HCT116 (cell line): ENCODE data around the gene TIAM1.

ENCODE experiments used
- CBX3 ChIP-seq: IDR thresholded peaks from 2 replicates; pipeline ENCODE4 v1.6.1; 2012; ENCODE audit warnings: low read depth
- CTCF ChIP-seq, 3 experiments: fragments of 200-600 bp in 1 of 3; sonication (generic) in 1 of 3; IDR thresholded peaks in 2 of 3; conservative IDR thresholded peaks in 1 of 3; 2 replicates each; pipeline ENCODE4 v1.5.1; 2012 to 2017; ENCODE audit warnings: low read depth in 2 of 3, low read length in 2 of 3, antibody characterized with exemption in 1 of 3, borderline replicate concordance in 1 of 3, control low read depth in 1 of 3, mild to moderate bottlenecking in 1 of 3, mixed read lengths in 1 of 3, mixed run types in 1 of 3, moderate library complexity in 1 of 3; ENCODE audit not compliant: insufficient read depth in 1 of 3
- EGR1 ChIP-seq: IDR thresholded peaks from 2 replicates; pipeline ENCODE4 v1.6.1; 2012; ENCODE audit warnings: low read depth
- EZH2 ChIP-seq: fragments of 200-600 bp; sonication (generic); IDR thresholded peaks from 2 replicates; pipeline ENCODE4 v1.6.1; 2017; ENCODE audit warnings: antibody characterized with exemption, mixed run types
- EZH2phosphoT487 ChIP-seq: fragments of 200-600 bp; IDR thresholded peaks from 2 replicates; pipeline ENCODE4 v1.6.1; 2018; ENCODE audit warnings: antibody characterized with exemption, borderline replicate concordance
- FOSL1 ChIP-seq: IDR thresholded peaks from 2 replicates; pipeline ENCODE4 v1.6.1; 2012; ENCODE audit warnings: low read depth
- JUND ChIP-seq: IDR thresholded peaks from 2 replicates; pipeline ENCODE4 v1.6.1; 2012
- POLR2A ChIP-seq: IDR thresholded peaks from 2 replicates; pipeline ENCODE4 v1.7.0; 2011; ENCODE audit warnings: borderline replicate concordance; ENCODE audit not compliant: insufficient read depth, insufficient read length; ENCODE audit errors: extremely low read depth
- POLR2AphosphoS5 ChIP-seq: IDR thresholded peaks from 2 replicates; pipeline ENCODE4 v1.6.1; 2011; ENCODE audit warnings: mild to moderate bottlenecking, low read depth, low read length, moderate library complexity
- REST ChIP-seq: IDR thresholded peaks from 2 replicates; pipeline ENCODE4 v1.6.1; 2012; ENCODE audit warnings: low read depth
- SIN3A ChIP-seq: IDR thresholded peaks from 2 replicates; pipeline ENCODE4 v1.6.1; 2012; ENCODE audit warnings: low read depth
- SP1 ChIP-seq: IDR thresholded peaks from 2 replicates; pipeline ENCODE4 v1.6.1; 2012; ENCODE audit warnings: low read depth
- ZNF274 ChIP-seq: fragments of 200-500 bp; sonication (Bioruptor generic); IDR thresholded peaks from 2 replicates; pipeline ENCODE4 v1.6.1; 2014; ENCODE audit warnings: mild to moderate bottlenecking, low read depth, low read length, inconsistent platforms
- TF ChIP-seq, protein P1 (sequence below): IDR thresholded peaks from 2 replicates; pipeline ENCODE4 v1.6.1; 2012

GRCh38 chr21:31318971-31319370 lies 25.1 kb downstream of the TIAM1 start:
- TF ChIP-seq CTCF (IDR thresholded peaks at IDR 0.05 in 2 of 3, conservative IDR thresholded peaks at IDR 0.05 in 1 of 3; ENCODE audit: borderline replicate concordance in 1 of 3, insufficient read depth in 1 of 3, low read depth in 2 of 3, low read length in 2 of 3), result no peak
- no peak for TF ChIP-seq EZH2phosphoT487
- no peak for TF ChIP-seq EGR1
- TF ChIP-seq, protein P1, sequence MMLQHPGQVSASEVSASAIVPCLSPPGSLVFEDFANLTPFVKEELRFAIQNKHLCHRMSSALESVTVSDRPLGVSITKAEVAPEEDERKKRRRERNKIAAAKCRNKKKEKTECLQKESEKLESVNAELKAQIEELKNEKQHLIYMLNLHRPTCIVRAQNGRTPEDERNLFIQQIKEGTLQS, result no peak
- TF ChIP-seq EZH2, result no peak
- no peak for TF ChIP-seq POLR2A
- TF ChIP-seq ZNF274, result no peak
- TF ChIP-seq SIN3A, result no peak
- no peak for TF ChIP-seq FOSL1
- no peak for TF ChIP-seq CBX3
- TF ChIP-seq POLR2AphosphoS5, result no peak
- TF ChIP-seq JUND, result no peak
- TF ChIP-seq SP1, result no peak
- TF ChIP-seq REST, result no peak
